Activated CD4-positive, alpha-beta T cell treated with anti-CD3 and anti-CD28 coated beads, Interleukin-2, Interleukin-4, amounts not matched to agents 100 ng/mL and 50 ng/mL, durations not matched to agents 16 hours and 8 hours (primary cell): ENCODE data around the gene KLF11.

Experiments used
- DNase-seq: peaks from one replicate; pipeline ENCODE4 v3.0.0-alpha.2; 2020; ENCODE audit warnings: low spot score

The KLF11 gene

GRCh38 chr2:10064932-10065772, 21.8 kb downstream of the KLF11 start:
- no peak for DNase-seq

- no peak for DNase-seq
Measured at GRCh38 chr2:10065773-10066055, 22.4 kb downstream of the KLF11 start.

GRCh38 chr2:10067330-10067729, 24.0 kb downstream of the KLF11 start:
- no peak for DNase-seq

- DNase-seq = no peak
Measured at GRCh38 chr2:10067881-10068280, 24.5 kb downstream of the KLF11 start.

- no peak for DNase-seq
Measured at GRCh38 chr2:10071176-10071575, 27.8 kb downstream of the KLF11 start.

- DNase-seq = no peak
Measured at GRCh38 chr2:10071595-10071994, 28.2 kb downstream of the KLF11 start.

GRCh38 chr2:10072656-10073480, 29.5 kb downstream of the KLF11 start:
- peak; percentile 87 for DNase-seq

GRCh38 chr2:10073706-10074105, 30.4 kb downstream of the KLF11 start:
- no peak for DNase-seq

GRCh38 chr2:10075101-10075500, 31.8 kb downstream of the KLF11 start:
- no peak for DNase-seq

- no peak for DNase-seq
Measured at GRCh38 chr2:10075571-10076209, 32.3 kb downstream of the KLF11 start.

- DNase-seq = no peak
Measured at GRCh38 chr2:10076511-10076910, 33.2 kb downstream of the KLF11 start.

GRCh38 chr2:10076988-10077527, 33.7 kb downstream of the KLF11 start:
- no peak for DNase-seq

GRCh38 chr2:10078001-10078400, 34.7 kb downstream of the KLF11 start:
- no peak for DNase-seq

- DNase-seq = no peak
Measured at GRCh38 chr2:10078704-10079265, 35.4 kb downstream of the KLF11 start.

- no peak for DNase-seq
Measured at GRCh38 chr2:10079266-10079869, 36.0 kb downstream of the KLF11 start.

GRCh38 chr2:10079870-10080535, 36.7 kb downstream of the KLF11 start, which contains the start of gene CYS1:
TSS of gene CYS1 (minus strand) at chr2:10080411. CDS start at chr2:10080223, 188 bp downstream.
- no peak for DNase-seq

GRCh38 chr2:10080536-10081304, 37.4 kb downstream of the KLF11 start:
- DNase-seq = peak; percentile 24

GRCh38 chr2:10083046-10083445, 39.7 kb downstream of the KLF11 start:
- DNase-seq = no peak

- no peak for DNase-seq
Measured at GRCh38 chr2:10083692-10084211, 40.4 kb downstream of the KLF11 start.

- DNase-seq = no peak
Measured at GRCh38 chr2:10084223-10084865, 41.0 kb downstream of the KLF11 start.
